Erythroblast (primary cell): ENCODE results near the gene MAPK4.

ENCODE experiments used
- GATA1 ChIP-seq: IDR thresholded peaks from 2 replicates; pipeline ENCODE4 v1.6.1; 2011; ENCODE audit warnings: low read depth, mild to moderate bottlenecking, control low read depth, low read length, moderate library complexity
- POLR2A ChIP-seq: IDR thresholded peaks from 2 replicates; pipeline ENCODE4 v1.6.1; 2011; ENCODE audit warnings: mild to moderate bottlenecking, low read length

DNA sequence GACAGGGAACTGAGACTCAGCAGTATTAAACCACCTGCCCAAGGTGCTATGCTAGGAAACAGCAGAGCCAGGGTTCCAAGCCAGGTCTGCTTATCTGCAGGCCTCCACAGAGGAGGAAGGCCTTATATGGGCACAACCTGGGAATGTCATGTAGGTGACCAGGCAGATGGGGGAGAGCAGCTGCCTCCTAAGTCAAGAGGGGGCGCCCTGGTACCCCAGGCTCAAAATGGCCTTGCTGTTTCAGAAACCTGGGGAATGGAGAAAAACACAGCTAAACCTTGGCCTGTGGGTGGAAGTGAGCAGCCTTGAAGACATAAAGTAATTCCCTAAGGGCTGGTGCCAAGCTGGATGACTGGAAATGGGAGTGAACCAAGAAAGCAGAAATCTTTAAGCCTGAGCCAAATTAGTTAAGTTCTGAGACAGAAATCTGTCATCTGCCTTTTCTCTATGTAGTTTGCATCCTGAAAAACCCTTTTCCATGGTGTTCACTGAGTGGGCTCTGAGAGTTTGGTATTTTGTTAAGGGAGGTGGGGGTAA is 79.1 kb downstream of the MAPK4 start:
- TF ChIP-seq POLR2A (no peak), GATA1 (no peak)
